ENCODE measurements around the gene ATP6V1E1.
A peak's percentile ranks its signal among the peaks of the same experiment; 100 is the strongest.

ATP6V1E1 gene

DNA sequence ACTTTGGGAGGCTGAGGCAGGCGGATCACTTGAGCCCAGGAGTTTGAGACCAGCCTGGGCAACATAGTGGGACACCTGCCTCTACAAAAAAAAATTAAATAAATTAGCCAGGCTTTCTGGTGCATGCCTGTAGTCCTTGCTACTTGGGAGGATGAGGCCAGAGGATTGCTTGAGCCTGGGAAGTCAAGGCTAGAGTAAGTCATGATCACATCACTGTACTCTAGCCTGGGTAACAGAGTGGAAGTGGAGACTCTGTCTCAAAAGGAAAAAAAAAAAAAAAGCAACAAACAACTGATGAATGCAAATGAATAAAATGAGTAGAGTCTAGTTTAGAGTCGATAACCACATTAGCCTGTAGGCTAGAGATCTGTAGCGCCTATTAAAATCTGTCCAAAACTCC is 6.1 kb upstream of the ATP6V1E1 start:
- Histone ChIP-seq H3K4me3 (ENCODE audit: low read depth, low read length) (no peak overlapping the region), H3K27ac (ENCODE audit: low read depth, low read length) (peak overlapping the region; percentile 87; the same call in 1 of the 2 replicates), H3K79me2 (ENCODE audit: control insufficient read depth, insufficient read depth, low read length, unreplicated experiment) (peaks cover 8% of the 10 kb centered on the region), H3K36me3 (ENCODE audit: insufficient read depth, low read length) (no peaks in the 10 kb centered on the region), H2AFZ (ENCODE audit: low read length, unreplicated experiment) (no peak overlapping the region), H3K4me1 (ENCODE audit: control insufficient read depth, insufficient read depth, low read length, unreplicated experiment) (peaks cover 29% of the 10 kb centered on the region), H3K27me3 (ENCODE audit: insufficient read depth, low read length) (no peaks in the 10 kb centered on the region)

DNA sequence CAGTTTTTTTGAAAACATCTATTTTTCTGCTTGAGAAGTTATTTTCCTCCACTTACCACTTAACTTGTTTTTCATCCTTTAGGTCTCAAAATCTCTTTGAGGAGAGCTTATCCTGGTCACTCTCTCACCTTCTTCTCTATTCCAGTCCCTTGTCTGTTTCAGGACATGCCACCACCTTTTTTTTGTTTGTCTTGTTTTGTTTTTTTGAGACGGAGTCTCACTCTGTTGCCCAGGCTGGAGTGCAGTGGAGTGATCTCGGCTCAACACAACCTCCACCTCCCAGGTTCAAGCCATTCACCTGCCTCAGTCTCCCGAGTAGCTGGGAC is 5.4 kb upstream of the ATP6V1E1 start:
- H3K27ac ChIP-seq (ENCODE audit: low read depth, low read length): peak overlapping the region; percentile 87
- H2AFZ ChIP-seq (ENCODE audit: low read length, unreplicated experiment): no peak overlapping the region
- peaks cover under 1% of the 10 kb centered on the region for H3K79me2 ChIP-seq (ENCODE audit: control insufficient read depth, insufficient read depth, low read length, unreplicated experiment)
- no peak overlapping the region for H3K4me3 ChIP-seq (ENCODE audit: low read depth, low read length)
- peaks cover 31% of the 10 kb centered on the region for H3K4me1 ChIP-seq (ENCODE audit: control insufficient read depth, insufficient read depth, low read length, unreplicated experiment)
- no peaks in the 10 kb centered on the region for H3K27me3 ChIP-seq (ENCODE audit: insufficient read depth, low read length)
- no peaks in the 10 kb centered on the region for H3K36me3 ChIP-seq (ENCODE audit: insufficient read depth, low read length)

DNA sequence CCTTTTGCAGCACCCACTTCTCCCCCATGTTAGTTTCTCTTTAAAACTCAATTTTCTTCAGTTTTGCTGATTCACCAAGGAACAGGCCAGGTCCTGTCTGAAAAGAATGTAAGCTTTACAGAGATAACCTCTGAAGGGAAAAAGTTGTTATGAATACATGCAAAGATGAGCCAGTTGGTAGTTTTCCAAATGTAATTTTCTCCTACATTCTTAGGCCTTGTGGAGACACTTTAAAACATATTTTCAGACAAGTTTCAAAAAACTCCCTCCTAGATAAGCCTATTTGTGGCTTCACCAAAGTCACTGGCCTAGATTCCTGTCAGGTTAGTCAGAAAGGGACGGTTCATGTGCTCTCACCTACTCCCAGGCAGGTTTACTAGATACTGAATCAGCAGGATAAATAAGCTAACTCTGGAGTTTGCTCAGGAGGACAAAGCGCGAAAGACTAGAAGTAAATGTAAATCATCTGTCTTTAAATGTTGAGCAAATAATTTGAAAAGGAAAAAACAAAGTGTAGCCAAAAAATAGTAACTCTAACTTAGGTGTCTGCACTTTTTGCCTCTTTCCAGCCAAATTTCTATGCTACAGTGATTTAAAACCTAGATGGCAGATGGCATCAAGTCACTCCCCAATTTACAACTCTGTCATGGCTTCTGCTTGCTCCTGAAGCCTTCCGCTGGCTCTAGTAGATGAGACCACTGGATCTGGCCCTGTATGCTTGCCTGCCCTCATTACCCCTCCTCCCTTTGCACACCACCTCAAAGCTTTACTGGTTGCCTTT is 4.9 kb upstream of the ATP6V1E1 start:
- Histone ChIP-seq H3K36me3 (ENCODE audit: insufficient read depth, low read length) (no peaks in the 10 kb centered on the region), H2AFZ (ENCODE audit: low read length, unreplicated experiment) (peak overlapping the region; percentile 48), H3K4me3 (ENCODE audit: low read depth, low read length) (peak overlapping the region; percentile 27; the same call in 1 of the 2 replicates), H3K79me2 (ENCODE audit: control insufficient read depth, insufficient read depth, low read length, unreplicated experiment) (peaks cover 1% of the 10 kb centered on the region), H3K27me3 (ENCODE audit: insufficient read depth, low read length) (no peaks in the 10 kb centered on the region), H3K27ac (ENCODE audit: low read depth, low read length) (peak overlapping the region; percentile 87), H3K4me1 (ENCODE audit: control insufficient read depth, insufficient read depth, low read length, unreplicated experiment) (peaks cover 31% of the 10 kb centered on the region)

DNA sequence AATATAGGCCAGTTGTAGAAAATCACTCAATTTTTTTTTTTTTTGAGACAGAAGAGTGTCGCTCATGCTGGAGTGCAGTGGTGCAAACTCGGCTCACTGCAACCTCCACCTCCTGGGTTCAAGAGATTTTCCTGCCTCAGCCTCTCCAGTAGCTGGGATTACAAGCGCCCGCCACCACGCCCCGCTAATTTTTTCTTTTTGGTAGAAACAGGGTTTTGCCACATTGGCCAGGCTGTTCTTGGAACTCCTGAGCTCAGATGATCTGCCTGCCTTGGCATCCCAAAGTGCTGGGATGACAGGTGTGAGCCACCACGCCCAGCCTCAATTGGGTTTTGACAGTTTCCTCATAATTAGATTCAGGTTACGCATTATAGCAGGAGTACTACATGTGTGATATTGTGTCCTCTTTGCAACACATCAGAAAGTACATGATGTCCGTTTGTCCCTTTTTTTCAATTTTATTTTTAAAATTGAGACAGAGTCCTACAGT is 2.6 kb upstream of the ATP6V1E1 start:
- no peaks in the 10 kb centered on the region for H3K27me3 ChIP-seq (ENCODE audit: insufficient read depth, low read length)
- H3K4me1 ChIP-seq (ENCODE audit: control insufficient read depth, insufficient read depth, low read length, unreplicated experiment): peaks cover 25% of the 10 kb centered on the region
- H3K79me2 ChIP-seq (ENCODE audit: control insufficient read depth, insufficient read depth, low read length, unreplicated experiment): peaks cover 18% of the 10 kb centered on the region
- no peak overlapping the region for H3K4me3 ChIP-seq (ENCODE audit: low read depth, low read length)
- H3K27ac ChIP-seq (ENCODE audit: low read depth, low read length): no peak overlapping the region
- H2AFZ ChIP-seq (ENCODE audit: low read length, unreplicated experiment): no peak overlapping the region
- no peaks in the 10 kb centered on the region for H3K36me3 ChIP-seq (ENCODE audit: insufficient read depth, low read length)

DNA sequence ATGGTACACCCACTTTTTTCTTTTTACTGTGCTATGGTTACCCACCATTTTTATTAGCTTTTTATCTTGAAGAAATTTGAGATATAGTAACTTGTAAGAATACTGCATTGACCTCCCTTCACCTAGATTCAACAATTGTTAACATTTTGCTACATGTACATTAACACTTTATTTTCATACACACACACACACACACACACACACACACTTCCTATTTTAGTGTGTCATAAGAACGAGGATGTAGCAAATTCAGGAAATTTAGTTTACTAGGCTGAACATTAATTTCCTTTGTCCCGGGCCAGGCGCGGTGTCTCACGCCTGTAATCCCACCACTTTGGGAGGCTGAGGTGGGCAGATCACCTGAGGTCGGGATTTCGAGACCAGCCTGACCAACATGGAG is 1.1 kb upstream of the ATP6V1E1 start:
- peak overlapping the region; percentile 90; the same call in 1 of the 2 replicates for H3K27ac ChIP-seq (ENCODE audit: low read depth, low read length)
- peak overlapping the region; percentile 92 for H3K4me3 ChIP-seq (ENCODE audit: low read depth, low read length)
- peaks cover 27% of the 10 kb centered on the region for H3K4me1 ChIP-seq (ENCODE audit: control insufficient read depth, insufficient read depth, low read length, unreplicated experiment)
- H2AFZ ChIP-seq (ENCODE audit: low read length, unreplicated experiment): no peak overlapping the region
- peaks cover 31% of the 10 kb centered on the region for H3K79me2 ChIP-seq (ENCODE audit: control insufficient read depth, insufficient read depth, low read length, unreplicated experiment)
- no peaks in the 10 kb centered on the region for H3K36me3 ChIP-seq (ENCODE audit: insufficient read depth, low read length)
- H3K27me3 ChIP-seq (ENCODE audit: insufficient read depth, low read length): no peaks in the 10 kb centered on the region

DNA sequence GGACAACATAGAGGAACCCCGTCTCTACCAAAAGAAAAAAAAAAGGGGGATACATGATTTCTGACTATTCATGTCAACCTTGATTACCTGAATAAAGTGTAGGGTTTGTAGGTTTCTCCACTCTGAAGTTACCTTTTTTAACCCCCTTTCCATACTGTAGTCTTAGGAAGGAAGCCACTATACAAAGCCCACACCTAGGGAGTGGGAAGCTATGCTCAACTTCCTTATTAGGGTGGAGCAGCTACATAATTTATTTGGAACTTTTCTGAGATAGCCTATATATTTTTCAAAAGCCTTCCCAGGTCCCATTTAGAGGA is 582 bp upstream of the ATP6V1E1 start:
- peak overlapping the region; percentile 15 for H2AFZ ChIP-seq (ENCODE audit: low read length, unreplicated experiment)
- H3K4me1 ChIP-seq (ENCODE audit: control insufficient read depth, insufficient read depth, low read length, unreplicated experiment): peaks cover 23% of the 10 kb centered on the region
- no peaks in the 10 kb centered on the region for H3K36me3 ChIP-seq (ENCODE audit: insufficient read depth, low read length)
- H3K79me2 ChIP-seq (ENCODE audit: control insufficient read depth, insufficient read depth, low read length, unreplicated experiment): peaks cover 35% of the 10 kb centered on the region
- H3K27me3 ChIP-seq (ENCODE audit: insufficient read depth, low read length): no peaks in the 10 kb centered on the region
- H3K27ac ChIP-seq (ENCODE audit: low read depth, low read length): peak overlapping the region; percentile 90
- H3K4me3 ChIP-seq (ENCODE audit: low read depth, low read length): peak overlapping the region; percentile 92

DNA sequence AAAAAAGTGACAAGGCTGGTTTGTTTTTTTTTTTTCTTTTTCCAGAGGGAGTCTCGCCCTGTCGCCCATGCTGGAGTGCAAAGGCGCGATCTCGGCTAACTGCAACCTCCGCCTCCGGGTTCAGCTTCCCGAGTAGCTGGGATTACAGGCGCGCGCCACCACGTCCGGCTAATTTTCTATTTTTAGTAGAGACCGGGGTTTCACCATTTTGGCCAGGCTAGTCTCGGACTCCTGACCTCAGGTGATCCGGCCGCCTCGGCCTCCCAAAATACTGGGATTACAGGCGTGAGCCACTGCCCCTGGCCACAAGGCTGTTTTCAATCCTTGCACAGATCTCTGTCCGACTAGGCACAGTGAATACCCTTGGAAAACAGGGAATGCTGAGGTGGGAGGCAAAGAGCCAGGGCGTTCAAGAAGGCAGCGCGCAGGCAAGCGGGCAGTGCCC is 566 bp downstream of the ATP6V1E1 start:
- peak overlapping the region; percentile 92 for H3K4me3 ChIP-seq (ENCODE audit: low read depth, low read length)
- peaks cover 46% of the 10 kb centered on the region for H3K79me2 ChIP-seq (ENCODE audit: control insufficient read depth, insufficient read depth, low read length, unreplicated experiment)
- no peaks in the 10 kb centered on the region for H3K27me3 ChIP-seq (ENCODE audit: insufficient read depth, low read length)
- H3K36me3 ChIP-seq (ENCODE audit: insufficient read depth, low read length): no peaks in the 10 kb centered on the region
- H3K27ac ChIP-seq (ENCODE audit: low read depth, low read length): peak overlapping the region; percentile 90; the same call in 1 of the 2 replicates
- H3K4me1 ChIP-seq (ENCODE audit: control insufficient read depth, insufficient read depth, low read length, unreplicated experiment): peaks cover 13% of the 10 kb centered on the region
- H2AFZ ChIP-seq (ENCODE audit: low read length, unreplicated experiment): no peak overlapping the region

DNA sequence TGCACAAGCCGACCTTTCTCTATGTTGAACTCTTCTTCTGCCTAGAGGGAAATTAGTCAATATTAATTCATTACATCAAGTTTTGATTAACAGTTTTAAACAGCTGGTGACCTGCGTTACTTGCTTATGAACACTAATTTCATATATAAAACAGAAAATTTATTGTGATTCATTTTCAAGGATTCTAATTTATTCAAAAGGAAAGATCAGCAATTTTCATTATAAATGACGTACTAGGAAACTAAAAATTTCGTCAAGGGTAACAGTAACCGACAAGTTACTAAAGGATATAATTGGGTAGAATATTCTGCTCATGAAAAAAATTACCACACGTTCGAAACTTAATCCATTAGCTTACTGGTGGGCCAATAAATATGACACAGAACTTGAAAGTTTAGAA is 15.3 kb downstream of the ATP6V1E1 start:
- H3K27me3 ChIP-seq (ENCODE audit: insufficient read depth, low read length): no peaks in the 10 kb centered on the region
- H3K4me3 ChIP-seq (ENCODE audit: low read depth, low read length): no peak overlapping the region
- no peaks in the 10 kb centered on the region for H3K4me1 ChIP-seq (ENCODE audit: control insufficient read depth, insufficient read depth, low read length, unreplicated experiment)
- peaks cover 3% of the 10 kb centered on the region for H3K79me2 ChIP-seq (ENCODE audit: control insufficient read depth, insufficient read depth, low read length, unreplicated experiment)
- no peak overlapping the region for H3K27ac ChIP-seq (ENCODE audit: low read depth, low read length)
- H3K36me3 ChIP-seq (ENCODE audit: insufficient read depth, low read length): peaks cover 13% of the 10 kb centered on the region; the same call in 1 of the 2 replicates
- H2AFZ ChIP-seq (ENCODE audit: low read length, unreplicated experiment): no peak overlapping the region

DNA sequence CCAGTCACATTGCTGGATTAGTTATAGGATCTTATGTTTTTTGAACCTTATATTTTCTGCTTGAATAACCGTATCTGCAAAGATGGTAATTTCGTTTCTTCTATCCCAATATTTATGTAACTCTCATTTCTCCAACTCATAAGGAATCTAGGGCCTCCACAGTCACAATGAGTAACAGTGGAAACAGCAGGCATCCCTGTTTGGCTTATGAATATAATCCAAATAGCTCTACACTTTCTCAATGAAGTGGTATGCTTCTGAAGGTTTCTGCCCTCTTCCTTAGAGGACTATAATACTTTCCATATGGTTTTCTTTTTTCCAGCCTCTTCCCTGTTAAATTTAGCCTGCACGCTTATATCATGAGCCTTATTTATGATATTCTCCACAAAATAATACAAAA is 16.5 kb downstream of the ATP6V1E1 start:
- Histone ChIP-seq H3K27ac (ENCODE audit: low read depth, low read length) (no peak overlapping the region), H3K4me3 (ENCODE audit: low read depth, low read length) (no peak overlapping the region), H2AFZ (ENCODE audit: low read length, unreplicated experiment) (no peak overlapping the region), H3K27me3 (ENCODE audit: insufficient read depth, low read length) (no peaks in the 10 kb centered on the region), H3K4me1 (ENCODE audit: control insufficient read depth, insufficient read depth, low read length, unreplicated experiment) (no peaks in the 10 kb centered on the region), H3K36me3 (ENCODE audit: insufficient read depth, low read length) (peaks cover 13% of the 10 kb centered on the region; the same call in 1 of the 2 replicates), H3K79me2 (ENCODE audit: control insufficient read depth, insufficient read depth, low read length, unreplicated experiment) (peaks cover 3% of the 10 kb centered on the region)

DNA sequence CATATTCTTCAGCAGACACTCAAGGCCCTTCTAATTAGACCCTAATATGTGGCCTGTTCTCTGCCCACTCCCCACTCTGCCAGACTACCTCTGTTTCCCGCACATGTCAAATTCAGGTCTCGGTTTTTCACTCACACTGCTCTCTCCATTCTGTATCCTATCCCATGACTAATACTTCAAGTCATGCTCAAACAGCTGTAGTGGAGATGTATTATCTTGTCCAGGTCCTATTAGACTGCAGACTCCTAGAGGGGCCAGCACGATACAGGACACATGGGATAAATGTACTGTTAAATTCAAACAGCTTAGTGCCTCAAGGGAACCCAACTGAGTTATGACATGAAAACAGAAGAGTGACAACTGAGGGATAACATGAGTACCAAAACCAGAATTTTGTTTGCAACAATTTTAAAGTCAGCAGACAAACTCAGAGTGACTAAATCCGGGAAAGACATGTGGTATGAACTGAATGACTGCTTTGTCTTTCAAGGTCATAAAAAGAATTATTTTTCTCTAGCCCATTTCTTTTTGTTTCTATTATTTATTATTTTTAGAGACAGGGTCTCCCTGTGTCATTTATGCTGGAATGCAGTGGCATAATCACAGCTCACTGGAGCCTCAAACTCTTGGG is 20.5 kb downstream of the ATP6V1E1 start:
- Histone ChIP-seq H3K27me3 (ENCODE audit: insufficient read depth, low read length) (no peaks in the 10 kb centered on the region), H3K79me2 (ENCODE audit: control insufficient read depth, insufficient read depth, low read length, unreplicated experiment) (peaks cover 10% of the 10 kb centered on the region), H3K4me1 (ENCODE audit: control insufficient read depth, insufficient read depth, low read length, unreplicated experiment) (no peaks in the 10 kb centered on the region), H3K27ac (ENCODE audit: low read depth, low read length) (no peak overlapping the region), H3K4me3 (ENCODE audit: low read depth, low read length) (no peak overlapping the region), H3K36me3 (ENCODE audit: insufficient read depth, low read length) (peaks cover 13% of the 10 kb centered on the region; the same call in 1 of the 2 replicates), H2AFZ (ENCODE audit: low read length, unreplicated experiment) (no peak overlapping the region)

DNA sequence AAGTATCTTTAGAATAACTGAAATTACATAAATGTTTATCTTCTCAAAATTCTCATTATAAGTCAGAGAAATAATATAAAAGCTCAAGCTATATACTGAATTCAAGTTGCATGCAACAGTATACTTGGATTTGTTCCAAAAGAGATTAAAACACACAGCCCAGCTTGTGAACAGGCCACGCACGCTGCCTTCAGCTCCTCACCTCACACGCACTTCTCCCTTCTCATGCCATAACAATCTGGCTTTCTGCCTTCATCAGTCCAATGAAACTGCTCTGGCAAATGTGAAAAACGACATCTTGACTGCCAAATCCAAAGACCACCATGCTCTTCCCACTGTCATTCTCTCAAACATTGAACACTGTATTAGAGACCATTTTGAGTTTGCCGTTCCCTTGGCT is 22.1 kb downstream of the ATP6V1E1 start:
- no peaks in the 10 kb centered on the region for H3K4me1 ChIP-seq (ENCODE audit: control insufficient read depth, insufficient read depth, low read length, unreplicated experiment)
- no peak overlapping the region for H3K27ac ChIP-seq (ENCODE audit: low read depth, low read length)
- peaks cover 10% of the 10 kb centered on the region for H3K79me2 ChIP-seq (ENCODE audit: control insufficient read depth, insufficient read depth, low read length, unreplicated experiment)
- H3K4me3 ChIP-seq (ENCODE audit: low read depth, low read length): no peak overlapping the region
- no peaks in the 10 kb centered on the region for H3K27me3 ChIP-seq (ENCODE audit: insufficient read depth, low read length)
- H2AFZ ChIP-seq (ENCODE audit: low read length, unreplicated experiment): no peak overlapping the region
- peaks cover 7% of the 10 kb centered on the region; the same call in 1 of the 2 replicates for H3K36me3 ChIP-seq (ENCODE audit: insufficient read depth, low read length)
